ENCODE measurements around the gene RNASE7. TPM values are rescaled to one million over a fixed set of nuclear protein-coding genes. Genes with fewer than 3 reads are reported as not detected.
A peak's percentile ranks its signal among the peaks of the same experiment; 100 is the strongest.
"Not testable (repeated sequence)": the region's sequence is repeated elsewhere in the genome, so short reads cannot be mapped to it uniquely, and the experiment has no call there.

The RNASE7 gene, protein sequence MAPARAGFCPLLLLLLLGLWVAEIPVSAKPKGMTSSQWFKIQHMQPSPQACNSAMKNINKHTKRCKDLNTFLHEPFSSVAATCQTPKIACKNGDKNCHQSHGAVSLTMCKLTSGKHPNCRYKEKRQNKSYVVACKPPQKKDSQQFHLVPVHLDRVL
- polyA plus RNA-seq (ENCODE audit: insufficient read length) = 0.09 TPM

DNA sequence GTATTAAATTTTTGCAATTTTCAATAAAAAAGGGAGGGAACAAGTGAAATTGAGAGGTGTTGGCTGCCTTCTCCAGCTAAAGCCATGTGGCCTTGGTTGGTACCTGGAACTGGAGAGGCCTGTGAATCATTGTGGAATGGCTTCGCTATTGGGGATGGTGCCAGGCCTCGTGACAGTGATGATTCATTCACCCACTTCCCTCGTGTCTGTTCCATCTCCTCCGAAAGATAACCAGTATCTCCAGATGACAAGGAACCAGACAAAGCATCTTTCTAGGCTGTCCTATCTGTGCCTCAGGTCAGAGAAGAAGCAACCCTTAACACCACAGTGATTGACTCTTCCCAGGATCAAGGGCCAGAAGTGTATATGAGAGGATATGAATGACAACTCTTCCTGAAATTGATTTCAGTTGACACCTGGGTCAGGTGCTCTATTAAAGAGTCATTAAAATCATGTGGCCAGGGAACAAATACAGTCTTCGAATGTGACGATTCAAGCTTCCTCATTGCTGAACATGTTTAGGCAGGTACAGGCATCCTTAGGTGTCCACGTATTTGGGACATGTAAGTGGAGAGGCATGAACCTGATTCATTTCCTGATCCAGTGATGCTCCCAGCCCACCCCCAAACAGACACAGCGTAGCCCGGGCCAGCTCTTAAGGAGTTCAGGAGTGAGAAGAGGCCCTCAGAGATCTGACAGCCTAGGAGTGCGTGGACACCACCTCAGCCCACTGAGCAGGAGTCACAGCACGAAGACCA is at the start of gene RNASE7:
Gene RNASE7, plus strand, starts transcription at position 687 of the 758 bp plus-strand sequence. CDS start 631 bp downstream, outside the sequence.
- DNase-seq (ENCODE audit: low read depth) = no peak

DNA sequence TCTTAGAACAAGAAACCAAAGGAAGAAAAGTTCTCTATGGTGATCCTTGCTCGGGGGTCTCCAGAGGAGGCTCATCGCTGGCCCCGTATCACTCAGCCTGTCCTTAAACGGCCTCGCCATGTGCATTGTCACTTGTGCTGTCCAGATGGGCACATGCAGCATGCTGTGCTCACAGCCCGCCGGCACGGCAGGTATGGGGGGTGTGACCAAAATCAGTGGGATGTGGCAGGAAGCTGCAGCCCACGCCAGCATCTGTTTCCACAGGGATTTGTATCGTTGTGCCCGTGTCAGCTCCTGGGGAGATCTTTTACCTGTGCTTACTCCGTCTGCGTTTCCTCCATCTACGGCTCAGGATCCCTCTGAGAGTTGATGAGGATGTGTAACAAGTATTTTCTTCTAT is 45.6 kb upstream of the RNASE7 start:
- no peak for DNase-seq (ENCODE audit: low read depth)

DNA sequence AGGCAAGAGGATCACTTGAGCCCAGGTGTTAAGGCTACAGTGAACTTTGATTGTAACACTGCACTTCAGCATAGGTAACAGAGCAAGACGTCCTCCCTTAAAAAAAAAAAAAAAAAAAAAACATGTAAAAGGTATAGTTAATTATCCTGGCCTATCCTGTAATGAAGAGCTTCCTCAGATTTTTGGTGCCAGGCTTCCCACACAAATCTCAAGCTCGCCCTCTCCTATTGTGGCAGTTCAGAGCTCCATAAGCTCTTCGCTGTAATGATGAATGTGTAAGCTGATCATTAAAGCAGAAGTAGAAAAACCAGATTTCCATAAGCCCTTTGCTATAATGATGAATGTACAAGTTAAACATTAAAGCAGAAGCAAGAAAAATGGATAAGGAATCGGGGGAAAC is 45.0 kb upstream of the RNASE7 start:
- no peak for DNase-seq (ENCODE audit: low read depth)

DNA sequence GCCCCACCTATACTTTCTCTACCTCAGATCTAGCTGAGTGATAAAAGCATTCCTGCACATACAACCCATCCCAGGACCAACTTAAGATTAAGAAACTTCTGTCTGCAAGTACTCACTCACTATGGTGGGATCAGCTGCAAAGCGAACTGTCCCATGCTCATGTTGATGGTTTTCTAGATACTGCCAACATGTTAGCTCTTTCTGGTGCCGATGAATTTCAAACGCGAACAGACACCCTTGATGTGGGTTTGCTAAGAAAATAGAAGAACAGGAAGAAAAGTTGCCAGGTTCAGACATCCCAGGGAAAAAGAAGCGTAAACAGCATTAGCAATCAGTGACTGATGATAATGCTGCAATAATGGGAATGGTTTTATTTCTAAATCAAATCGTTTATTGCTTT is 44.6 kb upstream of the RNASE7 start:
- no peak for DNase-seq (ENCODE audit: low read depth)

DNA sequence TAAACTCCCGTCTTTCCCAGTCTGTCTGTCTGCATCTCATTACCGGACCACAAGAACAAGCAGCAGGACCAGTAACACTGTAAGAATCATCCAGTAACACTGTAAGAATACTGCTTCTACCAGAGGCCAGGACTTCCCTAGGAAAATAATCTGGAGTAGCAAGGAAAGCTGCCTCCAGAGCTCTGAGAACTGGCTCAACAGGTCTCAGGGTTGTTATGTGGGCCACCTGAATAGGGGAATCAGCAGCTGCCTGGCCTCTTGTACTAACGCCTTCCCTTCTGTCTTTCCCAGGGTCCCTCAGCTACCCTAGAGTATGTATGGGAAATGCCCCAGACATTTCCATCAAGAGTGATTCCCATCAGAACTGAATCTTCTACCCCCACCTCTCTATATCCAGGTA is 44.0 kb upstream of the RNASE7 start:
- DNase-seq (ENCODE audit: low read depth) = no peak

DNA sequence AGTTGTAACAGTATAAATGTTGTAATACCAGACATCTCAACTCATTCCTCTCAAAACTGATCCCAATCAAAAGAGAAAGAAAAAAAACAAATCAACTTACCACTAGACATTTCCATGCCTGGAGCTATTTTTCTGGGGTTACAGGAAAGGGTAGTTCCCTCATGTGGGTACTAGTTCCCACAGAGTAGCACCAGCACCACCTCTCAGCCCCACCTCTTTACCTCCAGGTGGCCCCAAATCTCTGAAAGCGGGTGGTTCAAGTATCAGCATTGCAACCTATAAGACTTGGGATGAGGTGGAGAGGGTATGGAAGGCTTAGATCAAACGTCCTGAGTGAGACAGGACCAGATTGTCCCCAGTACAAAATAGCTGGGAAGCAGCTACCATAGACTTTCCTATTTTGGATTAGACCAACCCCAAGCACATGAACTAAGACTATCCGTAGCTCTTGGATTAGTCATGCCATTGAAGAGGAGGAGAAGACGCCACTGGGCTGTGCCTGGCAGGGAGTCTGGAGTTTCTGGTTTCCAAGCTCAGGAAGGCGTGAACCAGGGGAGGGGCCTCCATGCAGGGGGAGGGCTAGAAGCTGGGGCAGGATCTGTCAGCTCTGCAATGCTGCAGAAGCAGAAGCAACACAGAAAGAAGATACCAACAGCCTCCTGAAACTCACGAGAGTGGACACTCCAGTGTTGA is 43.3 kb upstream of the RNASE7 start, which contains the start of gene SLC39A2:
Gene SLC39A2, plus strand, starts transcription at position 620 of the 693 bp plus-strand sequence. CDS start 154 bp downstream, outside the sequence.
- no peak for DNase-seq (ENCODE audit: low read depth)

DNA sequence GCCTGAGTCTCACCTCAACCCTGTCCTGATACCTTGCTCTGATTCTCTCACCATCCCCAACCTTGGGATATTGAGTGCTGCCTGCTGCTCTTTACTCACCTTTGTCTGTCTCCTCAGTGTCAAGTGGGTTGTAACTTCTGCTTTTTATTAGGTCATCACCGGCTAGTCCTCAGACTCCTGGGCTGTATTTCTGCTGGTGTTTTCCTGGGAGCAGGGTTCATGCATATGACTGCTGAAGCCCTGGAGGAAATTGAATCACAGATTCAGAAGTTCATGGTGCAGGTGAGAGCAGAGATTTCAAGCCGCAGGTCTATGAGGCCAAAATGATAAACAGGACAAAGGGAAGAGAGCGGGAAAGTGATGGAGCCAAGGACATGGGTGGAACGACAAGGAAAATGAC is 42.6 kb upstream of the RNASE7 start:
- no peak for DNase-seq (ENCODE audit: low read depth)

DNA sequence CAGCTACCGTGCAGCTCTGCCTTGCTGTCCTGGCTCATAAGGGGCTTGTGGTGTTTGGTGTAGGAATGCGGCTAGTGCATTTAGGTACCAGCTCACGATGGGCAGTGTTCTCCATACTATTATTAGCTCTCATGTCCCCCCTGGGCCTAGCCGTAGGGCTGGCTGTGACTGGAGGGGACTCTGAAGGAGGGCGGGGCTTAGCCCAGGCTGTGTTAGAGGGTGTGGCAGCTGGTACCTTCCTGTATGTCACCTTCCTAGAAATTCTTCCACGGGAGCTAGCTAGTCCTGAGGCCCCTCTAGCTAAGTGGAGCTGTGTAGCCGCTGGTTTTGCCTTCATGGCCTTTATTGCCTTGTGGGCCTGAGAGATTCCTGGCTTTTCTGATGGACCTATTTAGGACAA is 40.9 kb upstream of the RNASE7 start:
- no peak for DNase-seq (ENCODE audit: low read depth)

DNA sequence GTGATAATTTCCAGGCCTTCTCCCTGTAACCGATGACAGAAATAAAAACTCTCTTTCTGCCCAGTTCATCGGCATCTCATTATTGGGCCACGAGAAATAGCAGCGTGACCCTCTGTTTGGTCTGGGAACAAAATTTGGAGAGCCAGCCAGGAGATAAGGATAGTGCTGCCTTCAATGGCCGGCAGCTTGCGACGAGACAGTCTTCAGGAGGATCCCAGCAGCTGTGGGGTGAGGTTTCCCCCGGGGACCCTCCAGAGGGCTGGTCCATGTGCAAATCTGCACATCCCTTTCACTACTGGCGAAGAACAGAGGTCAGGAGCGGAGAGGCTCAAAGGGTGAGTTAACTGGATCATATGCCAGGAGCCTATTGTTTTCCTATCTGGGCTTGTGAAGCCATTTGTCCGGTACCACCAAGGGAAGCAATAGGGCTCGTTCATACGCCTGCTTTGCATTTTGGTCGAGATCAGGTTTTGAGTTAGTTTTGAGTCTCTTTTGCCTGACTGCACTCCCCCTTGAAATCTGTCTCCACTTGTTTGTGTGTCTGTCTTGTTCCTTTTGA is 38.3 kb upstream of the RNASE7 start:
- no peak for DNase-seq (ENCODE audit: low read depth)

DNA sequence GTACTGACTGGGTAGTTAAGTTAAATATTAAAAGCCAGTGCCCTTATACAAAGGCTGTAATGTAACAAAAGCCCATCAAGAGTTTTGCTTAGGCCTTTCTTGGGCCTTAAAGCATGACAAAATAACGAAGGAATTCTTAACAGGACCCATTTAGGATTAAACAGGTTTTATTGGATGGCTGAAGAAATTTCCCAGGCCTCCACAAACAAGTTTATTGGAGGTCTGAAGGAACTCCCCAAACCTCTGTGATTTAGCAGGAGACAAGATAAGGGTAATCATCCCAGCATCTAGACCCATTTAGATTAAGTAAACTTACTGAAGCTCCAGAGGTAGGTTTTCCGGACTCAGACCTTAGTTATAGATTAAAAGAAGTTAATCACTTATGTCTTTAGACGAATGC is 32.4 kb upstream of the RNASE7 start:
- DNase-seq (ENCODE audit: low read depth) = not testable (repeated sequence)

DNA sequence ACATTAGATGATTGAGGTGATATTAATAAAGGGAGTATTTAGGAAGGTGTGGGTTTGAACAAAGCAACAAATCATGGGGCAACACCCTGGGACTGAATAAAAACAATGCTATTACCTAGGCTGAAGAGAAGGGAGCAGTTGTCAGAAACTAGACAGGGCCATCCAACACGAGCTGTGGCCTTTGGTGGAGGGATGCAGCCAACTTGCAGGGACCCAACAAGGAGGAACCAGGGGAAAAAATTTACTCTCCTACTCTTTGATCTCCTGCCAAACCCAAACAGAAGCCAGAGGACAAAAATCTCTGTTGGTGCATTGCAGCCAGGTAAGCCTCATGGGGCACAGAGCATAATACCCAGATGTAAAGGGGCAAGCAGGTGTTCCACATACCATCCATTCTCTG is 31.0 kb upstream of the RNASE7 start:
- DNase-seq (ENCODE audit: low read depth) = no peak

DNA sequence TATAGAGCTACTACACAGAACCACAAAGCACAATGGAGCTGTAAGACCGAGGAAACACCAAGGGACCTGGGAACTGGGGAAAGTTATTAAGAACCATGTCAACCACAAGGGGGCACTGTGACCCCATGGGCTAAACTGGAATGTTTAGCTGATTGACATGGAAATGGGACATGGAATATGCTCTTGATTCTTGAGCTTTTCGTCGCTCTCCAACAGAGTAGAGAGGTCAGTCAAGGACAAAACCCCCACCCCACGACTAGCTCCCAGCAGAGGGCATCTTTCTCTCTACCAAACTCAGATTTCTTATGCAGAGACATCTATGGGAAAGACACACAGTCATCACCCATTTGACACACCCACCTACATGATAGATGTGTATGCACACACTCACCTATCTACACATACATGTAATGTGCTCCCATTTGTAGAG is 27.4 kb upstream of the RNASE7 start:
- DNase-seq (ENCODE audit: low read depth) = peak; percentile 70

DNA sequence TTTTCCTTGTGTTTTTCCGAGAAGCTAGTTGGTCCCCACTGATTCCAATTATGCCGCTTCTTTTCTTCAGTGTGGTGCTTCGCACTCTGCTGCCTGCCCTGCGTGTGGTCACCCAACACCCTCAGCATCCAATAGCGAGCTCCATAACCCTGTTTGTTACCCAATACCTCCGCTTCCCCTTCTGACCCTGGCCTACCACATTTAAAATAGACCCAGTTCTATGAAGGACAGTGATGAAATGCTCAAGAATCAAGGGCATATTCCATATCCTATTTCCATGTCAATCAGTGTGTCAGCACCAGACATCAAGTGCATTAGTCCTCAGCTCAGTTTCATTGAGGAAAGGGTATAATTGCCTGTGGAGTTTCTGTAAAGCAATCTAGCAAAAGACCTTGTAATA is 26.9 kb upstream of the RNASE7 start:
- no peak for DNase-seq (ENCODE audit: low read depth)

DNA sequence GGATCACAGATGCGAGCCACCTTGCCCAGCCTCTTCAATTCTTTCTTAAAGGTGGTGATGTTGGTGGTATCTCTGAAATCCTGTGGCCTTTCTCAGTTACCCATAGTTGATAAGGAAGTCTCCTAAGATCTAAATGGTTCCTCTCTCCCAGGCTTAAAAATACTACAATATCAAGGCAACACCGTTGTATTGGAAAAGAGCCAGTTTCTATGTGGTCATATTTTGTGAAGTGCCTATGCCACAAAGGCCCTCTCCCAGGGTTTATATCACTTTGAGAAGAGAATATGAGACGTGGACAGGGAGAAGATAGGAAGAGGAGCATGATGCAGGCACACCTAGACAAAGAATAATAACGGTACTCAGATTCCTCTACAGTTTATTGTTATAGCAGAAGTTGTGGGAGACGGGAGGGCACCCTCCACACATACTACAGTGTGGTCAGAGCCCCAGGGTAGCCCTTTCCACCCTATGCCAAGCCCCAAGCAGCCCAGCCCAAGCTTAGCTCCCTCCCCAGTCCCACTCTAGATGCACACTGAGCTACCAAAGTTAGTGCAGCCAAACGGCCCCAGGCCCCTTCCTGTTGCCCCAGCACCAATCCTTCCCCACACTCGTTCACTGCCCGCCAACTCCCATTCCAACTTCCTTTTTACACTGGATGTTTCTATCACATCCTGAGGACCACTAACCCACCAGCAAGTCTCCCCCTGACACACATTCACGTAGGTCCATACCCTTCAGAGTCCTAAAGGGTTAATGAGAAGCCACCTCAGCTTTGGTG is 25.6 kb upstream of the RNASE7 start:
- no peak for DNase-seq (ENCODE audit: low read depth)

DNA sequence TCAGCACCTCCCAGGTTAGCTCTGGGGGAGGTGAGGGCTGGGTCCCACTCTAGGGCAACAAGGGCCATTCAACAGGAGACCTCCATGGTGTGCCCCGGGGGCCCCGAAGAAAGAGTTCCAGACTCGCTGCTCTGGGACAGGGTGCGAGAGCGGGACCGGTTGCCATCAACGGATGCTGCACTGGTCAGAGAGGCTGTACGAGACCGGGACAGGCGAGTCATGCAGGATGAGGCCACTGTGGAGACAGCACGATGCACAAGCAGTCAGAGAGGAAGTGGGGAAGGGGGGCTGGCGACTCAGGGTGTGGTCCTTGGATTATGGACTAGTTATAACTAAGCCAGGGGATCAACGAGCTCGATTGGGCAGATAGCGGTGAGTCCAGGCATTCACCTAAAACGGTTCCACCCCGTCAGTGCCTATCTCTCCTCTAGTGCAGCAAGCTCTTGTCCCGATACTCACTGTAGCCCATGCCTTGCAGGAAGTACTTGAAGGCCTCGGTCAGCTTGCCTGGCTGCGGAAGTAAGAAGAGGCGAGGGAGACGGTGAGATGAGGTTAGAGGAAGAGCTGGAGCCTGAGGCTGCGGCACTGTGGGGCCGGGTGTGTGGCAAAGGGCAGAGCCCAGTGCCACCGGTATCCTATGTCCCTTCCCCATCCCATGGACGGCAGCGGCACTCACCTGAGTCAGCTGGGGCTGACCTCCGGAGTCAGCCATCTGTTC is 24.5 kb upstream of the RNASE7 start:
- DNase-seq (ENCODE audit: low read depth) = no peak

DNA sequence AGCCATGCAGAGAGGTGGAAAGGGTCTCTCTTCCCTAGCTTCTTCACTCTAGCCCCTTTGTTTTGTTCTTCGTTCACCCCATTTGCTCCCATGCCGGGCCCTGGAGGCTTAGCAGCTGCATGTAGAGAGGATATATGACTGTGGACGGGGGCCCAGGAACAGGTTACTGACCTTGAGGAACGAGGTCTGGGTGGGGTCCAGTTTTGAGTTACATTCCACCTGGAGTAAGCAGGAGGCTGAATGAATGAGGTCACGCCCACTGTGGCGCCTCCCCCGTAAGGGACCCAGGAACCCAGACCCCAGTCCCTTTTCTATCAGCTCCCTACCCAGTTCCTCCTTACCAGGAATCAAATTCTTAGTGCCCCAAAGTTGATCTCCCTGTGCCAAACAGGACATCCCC is 23.9 kb upstream of the RNASE7 start:
- DNase-seq (ENCODE audit: low read depth) = no peak

DNA sequence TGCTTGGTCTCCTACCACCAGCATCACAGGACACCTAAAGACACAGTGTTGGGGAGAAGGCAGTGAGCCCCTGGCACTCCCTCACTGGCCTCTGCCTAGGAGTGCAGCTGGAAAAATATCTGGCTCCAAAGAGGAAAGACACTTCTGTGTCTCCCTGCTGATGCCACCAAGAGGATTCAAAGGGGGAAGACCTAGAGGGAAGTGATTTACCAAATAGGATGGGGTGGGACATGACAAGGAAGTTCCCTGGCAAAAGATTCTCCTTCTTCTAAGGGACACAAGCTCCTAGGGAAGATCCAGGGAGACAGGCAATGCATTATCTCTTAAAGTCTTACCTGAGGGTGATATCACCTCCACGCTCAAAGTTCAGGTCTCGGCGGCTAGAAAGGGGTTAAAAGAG is 23.4 kb upstream of the RNASE7 start:
- no peak for DNase-seq (ENCODE audit: low read depth)

DNA sequence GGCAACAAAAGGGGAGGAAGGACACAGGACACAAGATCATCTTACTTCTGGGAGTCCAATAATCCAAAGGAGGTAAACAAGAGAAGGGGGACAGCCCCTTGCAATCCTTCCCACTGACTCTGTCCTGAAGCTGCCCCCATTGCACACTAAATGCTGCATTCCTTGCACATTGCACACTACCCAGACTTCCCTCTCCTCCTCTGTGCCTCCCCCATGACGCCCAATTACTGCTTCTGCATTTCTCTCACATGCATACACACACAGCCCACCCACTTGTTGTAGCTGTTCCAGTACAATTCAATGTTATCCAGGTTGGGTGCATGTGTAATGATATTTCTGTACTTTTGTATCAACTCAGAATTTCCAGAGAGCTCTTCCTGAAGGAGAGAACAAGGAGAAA is 22.8 kb upstream of the RNASE7 start:
- no peak for DNase-seq (ENCODE audit: low read depth)

DNA sequence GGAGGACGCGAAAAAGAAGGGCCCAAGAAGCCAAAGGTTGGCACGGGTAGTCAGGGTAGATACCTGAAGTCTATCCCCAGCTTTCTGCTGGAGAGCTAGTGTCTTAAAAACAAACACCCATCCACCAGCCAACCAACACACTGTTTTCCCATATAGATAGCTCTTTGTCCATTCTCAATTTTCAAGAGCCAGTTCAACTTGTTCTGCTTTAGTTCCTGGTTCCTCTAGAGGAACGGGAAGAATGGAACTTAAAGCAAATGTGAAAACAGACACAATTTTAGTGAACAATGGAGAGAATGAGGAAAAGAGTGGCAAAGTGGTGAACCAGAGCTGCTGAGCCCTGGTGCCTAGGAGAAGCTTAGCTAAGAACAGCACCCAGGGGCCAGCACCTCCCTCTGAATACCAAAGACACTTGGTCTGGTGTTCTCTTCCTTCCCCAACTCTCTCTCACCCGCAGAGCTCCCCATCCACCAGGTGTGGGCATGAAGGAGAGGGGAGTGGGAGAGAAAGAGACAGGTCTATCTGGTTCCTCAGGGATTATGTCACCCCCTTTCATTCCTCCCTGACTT is 21.1 kb upstream of the RNASE7 start:
- no peak for DNase-seq (ENCODE audit: low read depth)

DNA sequence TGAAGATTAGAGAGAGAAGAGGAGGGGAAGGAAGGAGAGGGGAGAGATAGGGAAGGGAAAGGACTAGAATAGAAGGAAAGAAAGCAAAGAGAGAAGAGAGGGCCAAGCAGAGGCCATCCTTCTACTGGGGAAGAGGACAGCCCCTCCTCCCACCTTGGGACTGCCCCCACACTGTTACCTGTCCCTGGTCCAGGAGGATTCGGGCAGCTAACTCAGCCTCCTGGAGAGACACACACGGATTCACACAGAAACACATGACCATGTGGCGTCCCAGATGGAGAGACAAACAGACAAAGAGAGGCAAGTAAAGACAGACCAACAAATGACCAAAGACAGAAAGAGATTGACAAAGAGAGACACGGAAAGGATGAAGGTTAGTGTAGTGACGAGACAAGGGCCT is 19.5 kb upstream of the RNASE7 start:
- no peak for DNase-seq (ENCODE audit: low read depth)

DNA sequence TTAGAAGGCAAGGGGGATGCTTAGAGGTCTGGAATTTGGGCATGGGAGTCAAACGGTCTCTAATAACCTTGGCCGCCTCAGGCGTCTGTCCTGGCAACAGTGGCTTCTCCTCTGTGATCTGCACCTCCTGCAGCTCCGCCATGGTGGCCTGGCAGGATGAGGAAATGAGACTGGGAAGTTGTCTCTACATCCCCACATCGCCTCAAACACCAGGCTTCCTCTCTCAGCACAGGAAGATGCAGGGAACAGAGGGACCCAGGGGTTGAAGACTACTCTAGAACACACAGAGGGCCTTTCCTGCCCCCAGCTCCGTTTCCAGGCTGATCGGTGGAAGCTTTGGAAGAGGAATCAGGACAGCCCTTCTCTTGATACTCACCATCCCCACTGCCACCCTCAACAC is 19.0 kb upstream of the RNASE7 start:
- DNase-seq (ENCODE audit: low read depth) = no peak
